ENCODE data around the gene ACSF2.

DNA sequence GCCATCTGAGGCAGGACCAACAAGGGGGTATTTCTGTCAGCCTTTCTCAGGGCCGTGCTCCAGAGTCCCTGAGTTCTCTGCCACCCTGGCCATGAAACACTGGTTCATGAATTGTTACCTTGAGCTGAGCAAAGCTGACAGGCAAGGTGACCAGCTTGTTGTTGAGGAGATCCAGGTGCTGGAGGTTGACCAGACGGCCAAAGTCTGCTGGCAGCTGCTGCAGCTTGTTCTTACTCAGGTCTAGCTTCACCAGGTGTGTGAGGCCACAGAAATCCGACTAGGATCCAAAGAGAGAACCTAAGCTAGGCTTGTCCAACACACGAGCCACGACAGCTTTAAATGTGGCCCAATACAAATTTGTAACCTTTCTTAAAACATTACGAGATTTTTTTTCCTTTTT is 33.4 kb upstream of the ACSF2 start:
- TF ChIP-seq CTCF (IDR thresholded peaks at IDR 0.05) (no peak), RARB (CRISPR knock-in tag; IDR thresholded peaks at IDR 0.05) (no peak), POLR2A (IDR thresholded peaks at IDR 0.05; ENCODE audit: low read length) (no peak), ESRRA (IDR thresholded peaks at IDR 0.05; ENCODE audit: borderline replicate concordance, low read length) (no peak)
